Stimulated activated CD4-positive, alpha-beta T cell treated with anti-CD3 and anti-CD28 coated beads, Interleukin-2, amount 100 ng/mL, for 48 hours (primary cell): ENCODE measurements around the gene TBXAS1.
"Not testable (repeated sequence)": the region's sequence is repeated elsewhere in the genome, so short reads cannot be mapped to it uniquely, and the experiment has no call there.

Source experiments
- DNase-seq, 2 donors: peaks; one replicate each; pipeline ENCODE4 v3.0.0-alpha.2; 2020

The TBXAS1 gene

DNA sequence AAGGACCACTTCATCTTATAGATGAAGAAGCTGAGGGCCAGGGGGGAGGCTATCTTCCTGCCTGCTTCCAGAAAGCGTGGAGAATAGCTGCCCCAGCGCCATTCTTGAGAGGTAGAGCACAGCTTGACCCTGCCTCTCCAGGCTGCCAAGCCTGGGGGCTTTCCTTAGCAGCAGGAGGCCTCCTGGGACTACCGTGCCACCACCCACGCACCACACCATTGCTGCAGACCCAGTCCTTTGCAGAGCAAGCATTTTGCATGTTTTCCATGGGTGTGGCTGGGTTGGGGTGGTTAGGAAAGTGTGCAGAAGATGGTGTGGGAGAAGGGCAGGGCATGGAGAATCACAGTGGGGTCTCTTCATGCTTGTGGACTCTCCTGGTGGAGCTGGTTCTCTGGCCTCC lies 64.9 kb downstream of the TBXAS1 start:
- no peak for DNase-seq

DNA sequence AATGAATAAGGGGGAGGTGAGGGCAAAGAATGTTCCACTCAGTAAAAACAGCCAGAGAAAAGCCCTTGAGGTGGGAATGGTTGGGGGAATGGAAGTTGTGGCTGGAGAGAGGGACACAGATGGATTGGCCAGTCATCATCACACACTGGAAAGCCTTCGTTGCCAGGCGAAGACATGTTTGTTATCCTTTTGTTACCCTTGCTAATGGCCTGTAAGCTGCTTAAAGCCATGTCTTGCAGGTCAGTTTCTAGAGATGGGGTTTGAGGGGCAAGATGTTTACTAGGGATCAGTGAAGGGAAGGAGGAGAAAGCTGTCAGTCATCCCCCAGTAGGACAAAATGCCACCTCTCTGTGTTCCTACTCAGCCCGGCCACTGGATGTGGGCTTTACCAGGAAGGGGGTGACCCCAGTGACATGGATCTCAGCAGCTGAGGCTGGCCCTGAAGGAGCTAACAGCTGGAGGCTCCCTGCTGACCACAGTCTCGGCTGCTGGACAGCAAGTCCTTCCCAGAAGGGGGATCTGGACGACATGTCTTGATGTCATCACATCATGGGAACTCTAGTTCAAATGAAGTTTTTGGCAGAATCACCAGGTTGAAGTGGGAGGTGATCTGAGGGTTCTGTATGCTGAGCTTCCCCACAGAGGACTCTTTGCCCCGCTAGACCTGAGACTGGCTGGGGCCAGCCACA lies 66.2 kb downstream of the TBXAS1 start:
- no peak for DNase-seq

DNA sequence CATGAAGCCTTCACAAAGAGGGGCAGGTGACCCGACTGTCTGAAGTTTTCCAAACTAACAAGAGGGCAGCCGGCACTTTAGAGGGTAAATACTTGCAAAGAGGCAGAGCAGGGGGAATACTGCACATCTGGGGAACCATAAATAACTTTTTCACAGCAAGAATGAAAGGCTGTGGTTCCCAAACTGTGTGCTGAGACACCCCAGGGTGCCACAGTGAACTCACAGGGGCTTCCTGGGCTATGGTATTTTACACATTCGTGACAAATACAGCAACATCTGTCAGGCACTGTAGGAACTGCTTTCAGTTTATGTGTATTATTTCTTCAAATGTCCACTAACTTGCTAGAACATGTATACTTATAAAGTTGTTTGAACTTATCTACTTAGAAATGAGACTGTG lies 67.2 kb downstream of the TBXAS1 start:
- DNase-seq: no peak

DNA sequence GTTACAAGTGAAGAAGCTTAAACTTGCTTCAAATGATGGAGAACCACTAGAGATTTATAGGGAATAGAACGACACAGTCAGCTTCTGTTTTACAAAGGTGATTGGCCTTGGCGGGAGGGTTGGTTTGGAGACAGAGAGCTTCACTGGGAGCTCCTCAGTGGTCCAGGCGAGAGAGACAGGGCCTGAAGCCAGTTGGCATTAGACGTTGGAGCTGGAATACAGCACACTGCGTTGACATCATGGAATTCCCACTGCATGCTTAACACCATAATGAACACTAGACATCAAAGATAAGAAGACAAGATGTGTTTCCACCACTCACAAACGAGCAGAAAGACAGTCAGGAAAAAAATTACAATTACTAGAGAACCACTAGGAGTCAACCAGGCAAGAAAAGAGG lies 67.8 kb downstream of the TBXAS1 start:
- DNase-seq: no peak

DNA sequence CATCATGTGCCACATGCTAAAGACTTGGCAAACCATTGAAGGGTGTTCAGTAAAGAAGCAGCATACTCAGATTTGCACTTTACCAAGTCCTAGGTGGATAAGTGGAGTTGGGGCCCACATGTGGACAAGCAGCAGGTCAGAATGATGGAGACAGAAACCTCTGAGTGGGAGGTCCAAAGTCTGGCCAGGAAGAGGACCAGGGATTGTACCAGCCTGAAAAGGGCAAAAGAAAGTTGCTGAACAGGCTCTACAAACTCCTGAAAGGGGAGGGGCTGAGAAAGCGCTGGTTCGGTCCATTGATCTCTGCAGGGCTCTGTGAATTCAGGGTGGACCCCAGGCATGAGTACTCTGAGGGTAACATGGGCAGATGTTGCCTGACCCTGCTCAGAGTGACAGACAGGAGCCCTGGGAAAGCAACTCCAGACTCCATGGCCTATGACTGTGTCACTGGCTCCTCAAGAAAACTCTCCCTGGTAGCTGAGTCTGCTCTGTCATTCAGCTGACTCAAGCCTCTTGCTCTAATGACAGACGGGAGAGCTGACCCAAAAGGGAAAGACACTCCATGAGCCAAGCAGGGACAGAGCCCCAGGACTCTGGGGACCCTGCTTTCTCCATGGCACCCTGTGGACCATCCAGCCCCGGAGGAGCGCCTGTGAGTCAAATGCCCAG lies 68.5 kb downstream of the TBXAS1 start:
- no peak for DNase-seq

DNA sequence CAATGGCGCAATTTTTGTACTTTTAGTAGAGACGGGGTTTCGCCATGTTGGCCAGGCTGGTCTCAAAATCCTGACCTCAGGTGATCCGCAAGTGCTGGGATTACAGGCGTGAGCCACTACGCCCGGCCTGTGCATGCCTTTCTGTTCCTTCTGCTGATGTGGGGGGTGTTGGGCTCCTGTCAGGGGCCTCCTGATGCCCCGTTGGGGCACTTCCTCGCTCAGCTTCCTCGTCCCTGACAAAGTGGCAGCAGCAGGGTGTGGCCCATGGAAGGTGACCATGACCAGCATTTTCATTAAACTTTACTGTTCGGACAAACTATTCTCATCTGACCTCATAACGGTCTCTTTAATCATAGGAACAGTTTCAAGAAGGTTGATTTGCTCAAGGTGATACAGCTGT lies 69.4 kb downstream of the TBXAS1 start:
- no peak for DNase-seq

DNA sequence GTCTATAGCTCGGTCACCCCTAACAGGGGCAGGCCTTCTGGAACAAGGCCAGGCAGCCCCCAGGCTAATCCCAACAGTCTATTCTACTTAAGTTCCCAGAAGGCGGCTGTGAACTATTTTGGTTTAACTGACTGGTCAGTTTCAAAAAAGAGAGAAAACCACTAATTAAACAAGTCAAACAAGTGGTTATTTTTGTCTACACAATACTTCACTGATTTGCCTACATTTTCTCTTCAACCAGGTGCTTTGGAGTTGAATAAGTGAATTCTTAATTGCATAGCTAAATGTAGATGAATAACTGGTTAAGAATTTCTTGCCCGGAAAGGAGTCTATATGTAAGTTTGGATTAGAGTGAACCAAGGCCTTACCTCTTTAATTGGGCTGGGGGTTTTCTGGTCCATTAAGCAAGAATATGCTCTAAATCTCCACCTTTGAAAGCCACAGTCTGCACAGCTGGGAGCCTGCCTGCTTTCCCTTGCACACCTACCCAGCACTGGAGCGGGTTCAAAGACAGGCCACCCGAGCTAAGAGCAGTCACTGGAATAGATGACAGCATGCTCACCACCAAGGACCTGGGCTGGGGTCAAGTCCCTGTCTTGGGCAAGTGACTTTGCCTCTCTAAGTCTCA lies 70.4 kb downstream of the TBXAS1 start:
- no peak for DNase-seq

DNA sequence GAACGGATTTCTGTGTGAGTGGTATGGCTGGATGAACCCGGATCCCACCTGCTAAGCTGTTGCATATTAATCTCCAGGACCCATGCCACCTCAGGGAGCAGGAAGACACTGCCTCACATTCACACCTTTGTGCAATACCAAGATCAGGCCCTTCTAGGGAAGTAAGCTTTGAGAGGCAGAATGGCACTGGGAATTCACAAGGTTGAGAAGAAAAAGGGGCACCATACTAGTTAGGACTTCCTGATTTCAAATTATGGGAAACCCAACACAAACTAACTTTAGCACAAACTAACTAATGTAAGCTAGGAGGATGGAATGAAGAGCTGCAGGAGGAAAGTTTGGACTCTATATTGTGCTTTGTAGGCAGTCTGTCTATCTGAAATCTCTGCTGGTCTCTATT lies 71.3 kb downstream of the TBXAS1 start:
- no peak for DNase-seq

DNA sequence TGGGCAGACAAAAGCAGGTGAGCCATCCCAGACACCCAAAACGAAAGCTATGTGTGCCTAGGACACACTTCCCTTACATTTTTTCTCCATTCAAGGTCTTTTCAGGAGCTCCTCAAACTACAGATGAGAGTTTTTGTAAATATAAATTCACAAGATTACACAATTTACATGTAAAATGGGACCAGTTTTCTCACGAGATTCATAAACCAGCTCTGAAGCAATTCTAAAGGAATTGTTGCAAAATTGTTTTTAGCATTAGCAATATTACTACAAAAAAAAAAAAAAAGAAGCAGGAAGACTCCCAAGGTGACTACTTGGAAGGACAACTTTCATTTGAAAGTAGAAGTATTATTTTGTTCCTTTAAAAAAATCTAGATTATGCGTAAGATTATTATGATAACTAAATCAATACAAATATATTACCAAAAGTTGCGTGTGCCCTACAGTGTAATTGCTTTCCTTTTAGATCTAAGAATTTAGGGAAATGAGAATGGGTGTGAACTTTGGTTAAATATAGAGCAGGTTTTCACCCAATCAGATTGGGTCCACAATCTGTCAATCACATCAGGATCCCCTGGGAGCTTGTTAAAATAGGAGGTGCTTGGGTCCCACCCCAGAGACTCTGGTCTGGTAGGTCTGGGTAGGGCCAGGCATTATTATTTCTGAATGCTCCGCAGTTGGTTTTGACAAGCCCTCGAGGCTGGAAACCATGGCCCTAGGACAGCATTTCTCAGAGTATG lies 72.2 kb downstream of the TBXAS1 start:
- no peak for DNase-seq

DNA sequence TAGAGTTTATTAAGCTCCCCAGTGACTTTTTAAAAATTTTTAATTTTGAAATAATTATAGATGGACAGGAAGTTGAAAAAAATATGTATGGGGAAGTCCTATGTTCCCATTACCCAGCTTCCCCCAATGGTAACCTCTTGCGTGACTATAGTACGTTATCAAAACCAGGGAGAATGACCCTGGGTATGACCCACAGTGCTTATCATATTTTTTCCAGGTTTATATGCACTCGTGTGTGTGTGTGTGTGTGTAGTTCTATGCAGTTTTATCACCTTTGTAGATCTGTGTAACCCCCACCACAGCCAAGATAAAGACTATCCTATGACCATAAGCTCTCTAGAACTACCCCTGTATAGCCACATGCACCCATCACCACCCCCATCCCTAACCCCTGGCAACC lies 72.8 kb downstream of the TBXAS1 start:
- DNase-seq: no peak

DNA sequence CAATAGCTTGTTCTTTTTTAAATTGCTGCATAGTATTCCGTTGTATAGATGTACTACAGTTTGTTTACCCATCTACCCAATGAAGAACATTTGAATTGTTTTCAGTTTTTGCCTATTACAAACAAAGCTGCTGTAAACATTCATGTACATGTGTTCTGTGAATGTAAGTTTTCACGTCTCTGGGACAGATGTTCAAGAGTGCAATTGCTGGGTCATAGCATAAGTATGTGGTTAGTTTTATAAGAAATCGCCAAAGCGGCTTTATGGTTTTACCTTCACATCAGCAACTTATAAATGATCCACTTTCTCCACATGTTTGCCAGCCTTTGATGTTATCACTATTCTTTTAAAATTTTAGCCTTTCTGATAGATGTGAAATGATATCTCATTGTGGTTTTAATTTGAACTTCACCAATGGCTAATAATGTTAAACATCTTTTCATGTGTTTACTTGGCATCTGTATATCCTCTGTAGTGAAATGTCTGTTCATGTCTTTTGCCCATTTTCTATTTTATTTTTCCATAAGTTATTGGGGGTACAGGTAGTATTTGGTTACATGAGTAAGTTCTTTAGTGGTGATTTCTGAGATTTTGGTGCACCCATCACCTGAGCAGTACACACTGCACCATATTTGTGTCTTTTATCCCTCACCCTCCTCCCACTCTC lies 73.5 kb downstream of the TBXAS1 start:
- DNase-seq: no peak

DNA sequence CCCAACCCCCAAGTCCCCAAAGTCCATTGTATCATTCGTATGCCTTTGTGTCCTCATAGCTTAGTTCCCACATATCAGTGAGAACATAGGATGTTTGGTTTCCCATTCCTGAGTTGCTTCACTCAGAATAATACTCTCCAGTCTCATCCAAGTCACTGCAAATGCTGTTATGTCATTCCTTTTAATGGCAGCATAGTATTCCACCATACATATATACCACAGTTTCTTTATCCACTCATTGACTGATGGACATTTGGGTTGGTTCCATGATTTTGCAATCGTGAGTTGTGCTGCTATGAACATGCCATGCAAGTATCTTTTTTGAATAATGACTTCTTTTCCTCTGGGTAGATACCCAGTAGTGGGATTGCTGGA lies 74.0 kb downstream of the TBXAS1 start:
- not testable (repeated sequence) for DNase-seq

DNA sequence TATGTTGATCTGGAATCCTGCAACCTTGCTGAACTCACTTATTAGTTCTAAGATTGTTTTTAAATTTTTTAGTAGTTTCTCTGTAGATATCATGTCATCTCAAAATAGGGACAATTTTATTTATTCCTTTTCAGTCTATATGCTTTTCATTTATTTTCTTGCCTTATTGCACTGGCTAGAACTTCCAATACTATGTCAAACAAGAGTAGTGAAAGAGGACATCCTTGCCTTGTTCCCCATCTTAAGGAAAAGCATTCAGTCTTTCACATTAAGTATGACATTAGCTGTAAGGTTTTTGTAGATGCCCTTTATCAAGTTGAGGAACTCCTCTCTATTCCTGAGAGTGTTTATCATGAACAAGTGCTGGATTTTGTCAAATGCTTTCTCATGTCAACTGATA lies 77.8 kb downstream of the TBXAS1 start:
- DNase-seq: no peak

DNA sequence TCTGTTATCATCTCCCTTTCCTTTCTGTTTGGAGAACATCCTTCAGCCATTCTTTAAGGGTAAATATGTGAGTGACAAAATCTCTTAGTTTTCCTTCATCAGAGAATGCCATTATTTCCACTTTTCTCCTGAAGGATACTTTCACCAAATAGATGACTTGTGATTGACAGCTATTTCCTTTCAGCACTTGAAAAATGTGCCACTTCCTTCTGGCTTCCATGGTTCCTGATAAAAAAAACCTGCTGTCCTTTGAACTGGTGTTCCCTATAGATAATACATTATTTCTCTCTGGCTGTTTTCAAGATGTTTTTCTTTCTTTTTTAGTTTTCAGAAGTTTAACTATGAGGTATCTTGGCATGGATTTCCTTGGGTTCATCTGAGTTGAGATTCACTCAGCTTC lies 79.7 kb downstream of the TBXAS1 start:
- no peak for DNase-seq

DNA sequence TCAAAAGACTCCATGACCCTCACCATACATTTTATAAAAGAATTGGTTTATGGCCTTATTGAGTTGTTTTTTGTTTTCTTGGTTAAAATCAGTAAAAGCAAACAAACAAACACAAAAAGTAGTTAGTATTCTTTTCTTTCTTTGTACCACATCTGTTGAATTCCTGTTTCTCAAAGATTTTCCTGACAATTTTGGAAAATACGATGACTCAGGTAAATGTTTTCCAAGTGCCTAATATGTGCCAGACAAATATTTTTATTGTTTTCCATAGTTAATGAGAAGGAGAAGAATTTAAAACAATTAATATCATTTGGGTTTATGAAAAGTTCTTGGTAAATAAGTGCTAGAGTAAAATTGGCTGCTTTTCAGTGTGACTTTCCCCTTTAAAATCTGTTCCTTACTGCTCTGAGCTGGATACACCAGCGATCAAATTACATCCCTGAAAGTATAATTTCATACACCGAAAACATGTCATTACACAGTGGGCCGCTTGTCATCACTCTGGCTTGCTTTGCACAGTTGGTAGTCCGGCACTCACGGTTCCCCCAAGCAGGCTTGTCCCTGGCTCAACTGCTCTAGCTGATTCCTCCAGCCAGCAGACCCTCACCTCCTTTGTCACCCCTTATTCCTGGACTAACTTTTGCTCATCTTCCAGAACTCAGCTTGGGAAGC lies 80.5 kb downstream of the TBXAS1 start:
- no peak for DNase-seq

DNA sequence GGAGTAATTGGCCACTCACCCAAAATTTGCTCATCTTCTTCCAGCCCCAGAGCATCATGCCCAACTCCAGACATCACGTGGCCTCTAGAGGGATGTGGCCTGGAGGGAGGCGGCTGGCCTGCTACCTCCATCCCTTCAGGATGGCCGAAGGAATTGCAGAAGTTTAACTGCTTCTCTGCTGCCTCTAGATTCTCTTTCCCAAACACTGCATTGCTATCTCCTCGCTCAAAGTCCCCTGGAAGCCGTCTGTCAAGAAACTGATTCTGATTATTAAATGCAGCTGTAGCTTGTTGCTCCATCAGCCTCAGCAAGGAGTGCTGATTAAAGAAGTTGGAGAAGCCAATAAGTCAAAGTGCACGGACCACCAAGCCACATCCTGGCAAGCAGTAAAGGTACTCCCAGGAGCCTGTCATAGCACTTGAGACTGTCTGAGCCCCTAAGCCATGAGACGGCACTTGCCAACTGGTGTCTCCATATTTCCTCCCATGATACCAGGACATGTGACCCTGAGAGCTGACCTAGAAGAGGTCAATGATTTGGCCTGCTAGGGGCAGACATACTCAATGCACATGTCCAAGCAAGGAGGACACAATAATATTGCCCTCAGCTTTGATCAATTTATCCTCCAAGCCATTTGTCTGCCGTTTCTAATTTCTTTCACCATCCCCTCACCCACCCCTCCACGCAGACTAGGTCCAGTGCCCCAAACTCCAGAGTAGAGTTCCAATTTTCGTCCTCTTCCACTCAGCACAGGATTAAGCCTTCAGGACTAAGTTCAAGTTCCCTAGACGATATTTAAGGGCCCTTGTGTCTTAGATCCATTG lies 84.2 kb downstream of the TBXAS1 start:
- DNase-seq: no peak

DNA sequence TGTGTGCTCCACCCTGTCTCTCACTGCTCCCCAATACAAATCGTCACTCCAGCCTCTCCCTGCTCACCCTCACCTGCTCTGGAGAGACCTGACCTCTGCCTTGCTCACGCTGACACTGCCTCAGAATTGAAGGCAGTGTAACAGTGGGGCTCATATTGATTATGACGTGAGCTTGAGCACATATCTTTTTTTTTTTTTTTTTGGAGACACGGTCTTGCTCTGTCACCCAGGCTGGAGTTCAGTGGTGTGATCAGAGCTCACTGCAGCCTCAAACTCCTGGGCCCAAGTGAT lies 84.7 kb downstream of the TBXAS1 start:
- DNase-seq: no peak

DNA sequence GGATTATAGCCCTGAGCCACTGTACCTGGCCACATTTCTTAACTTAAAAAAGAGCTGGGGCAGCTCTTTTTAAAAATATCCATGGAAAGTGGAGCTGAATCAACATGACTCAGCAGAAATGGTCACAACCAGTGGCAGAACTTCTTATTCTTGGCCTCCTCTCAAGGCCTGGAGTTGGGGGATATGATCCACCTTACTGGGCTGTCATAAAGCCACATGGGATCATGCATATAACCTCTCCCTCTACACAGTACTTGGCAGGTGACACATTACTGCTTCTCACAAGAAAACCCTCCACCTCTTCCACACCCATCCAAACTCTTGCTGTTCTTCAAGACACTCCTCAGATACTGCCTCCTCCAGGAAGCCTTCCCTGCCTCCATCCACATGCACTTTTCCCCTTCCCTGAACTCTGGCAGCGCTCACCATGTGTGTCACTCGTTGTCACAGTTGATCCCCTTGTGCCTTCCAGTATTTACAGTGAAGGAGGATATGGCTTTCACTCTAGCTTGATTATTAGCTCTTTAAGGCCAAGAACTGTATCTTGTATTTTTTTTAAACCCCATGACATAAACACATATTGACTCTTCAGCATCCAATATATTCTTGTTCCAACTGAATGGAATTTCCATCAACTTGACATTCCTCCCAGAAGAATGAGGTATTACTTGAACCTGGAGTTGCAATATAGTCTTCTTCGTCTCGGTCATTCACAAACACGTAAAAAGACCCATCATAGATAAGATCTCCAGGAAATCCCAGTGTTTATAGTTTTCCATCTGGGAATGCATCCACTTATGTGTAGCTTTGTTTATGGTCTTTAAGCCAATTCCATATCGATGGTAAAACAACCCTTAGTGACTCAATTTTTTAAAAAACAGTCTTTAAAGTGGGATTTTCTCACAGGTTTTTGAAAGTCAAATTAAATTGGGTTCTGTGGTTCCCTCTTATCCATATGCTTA lies 85.5 kb downstream of the TBXAS1 start:
- no peak for DNase-seq

DNA sequence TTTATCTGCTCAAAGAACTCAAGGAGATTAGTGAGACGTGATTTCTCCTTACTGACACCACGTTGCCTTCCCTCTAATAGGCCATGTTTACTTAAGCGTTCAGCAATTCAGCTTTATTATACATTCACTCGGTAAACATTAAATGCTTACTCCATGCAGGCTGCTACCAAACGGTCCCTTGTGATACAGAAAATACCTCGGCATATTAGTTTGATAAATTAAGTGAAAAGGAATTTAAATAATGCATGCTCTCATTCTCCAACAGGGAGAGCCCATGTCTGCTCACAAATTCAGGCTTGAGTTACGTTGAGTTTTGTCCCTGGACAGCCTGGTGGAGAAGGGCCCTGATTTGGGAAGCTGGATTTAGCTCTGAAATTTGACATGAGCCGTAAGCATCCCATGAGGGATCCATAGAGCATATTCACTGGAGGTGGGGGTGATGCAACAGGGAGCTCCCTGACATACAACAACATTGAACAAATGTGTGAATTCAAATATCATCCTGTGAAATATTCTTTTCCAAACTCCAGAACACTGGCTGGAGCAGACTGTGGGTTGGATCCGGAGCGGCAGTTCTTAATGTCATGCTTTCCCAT lies 86.3 kb downstream of the TBXAS1 start:
- no peak for DNase-seq
